GM12878 (cell line): ENCODE data around the gene CIAO2B. TPM values are rescaled to one million over a fixed set of nuclear protein-coding genes. Genes with fewer than 3 reads are reported as not detected.

ENCODE experiments used
- ATAC-seq: fragments of 200-7000 bp; cut with Tn5 transposase; 3 replicates; pipeline ENCODE4 v1.9.1; 2020; ENCODE audit warnings: mild to moderate bottlenecking, moderate library complexity
- BruUV-seq: library from RNA; stranded (reverse); fragments of 400-500 nt; replicated peaks from 2 replicates; lab custom pipeline; 2021; lab: Mats Ljungman, UMichigan
- CTCF ChIA-PET: fragments of 300-600 bp; sonication (Branson Sonifier 250); formaldehyde crosslinking; extraction: SDS; loops from one replicate; lab custom pipeline; 2021; ENCODE audit warnings: inconsistent platforms; lab: Yijun Ruan, JAX
- POLR2A ChIA-PET: fragments of 350-600 bp; formaldehyde crosslinking; extraction: SDS; loops from one replicate; lab custom pipeline; 2021; ENCODE audit warnings: inconsistent platforms; lab: Charles Lee
- RAD21 ChIA-PET: fragments of 300-600 bp; sonication (Branson Sonifier 250); formaldehyde crosslinking; loops from one replicate; lab custom pipeline; 2023; ENCODE audit warnings: antibody characterized with exemption; ENCODE audit not compliant: unreplicated experiment; lab: Charles Lee
- SMC1A ChIA-PET: fragments of 300-600 bp; sonication (Branson Sonifier 250); formaldehyde crosslinking; loops from one replicate; lab custom pipeline; 2023; ENCODE audit not compliant: unreplicated experiment, uncharacterized antibody; lab: Charles Lee
- DNase-seq: peaks from one replicate; pipeline ENCODE4 v3.0.0-alpha.2; 2011; ENCODE audit warnings: low read depth, low spot score
- FAIRE-seq: peaks from 3 replicates; lab custom pipeline; 2011; peaks lifted over from hg19 to GRCh38; lab: Jason Lieb, UNC
- H2AFZ ChIP-seq: 2 replicates; pipeline ENCODE4 v1.6.0; 2011; ENCODE audit warnings: low read depth, low read length, control low read depth; ENCODE audit not compliant: control insufficient read depth
- H3K27ac ChIP-seq: 2 replicates; pipeline ENCODE4 v1.5.1; 2011; ENCODE audit warnings: control low read depth; ENCODE audit not compliant: control insufficient read depth, insufficient read depth
- H3K27me3 ChIP-seq, 2 experiments: replicated peaks in 1 of 2; 2 replicates each; pipeline versions ENCODE4 v1.6.0 to v1.6.1; 2011; ENCODE audit warnings: low read length in 1 of 2; ENCODE audit not compliant: control insufficient read depth in 2 of 2, insufficient read depth in 2 of 2
- H3K36me3 ChIP-seq, 2 experiments: 2 replicates each; pipeline ENCODE4 v1.5.1; 2011; ENCODE audit warnings: low read length in 1 of 2; ENCODE audit not compliant: control insufficient read depth in 2 of 2, insufficient read depth in 2 of 2
- H3K4me1 ChIP-seq: 2 replicates; pipeline ENCODE4 v1.6.1; 2011; ENCODE audit warnings: mild to moderate bottlenecking, low read length, moderate library complexity, mixed read lengths; ENCODE audit not compliant: control insufficient read depth, insufficient read depth
- H3K4me2 ChIP-seq: 2 replicates; pipeline ENCODE4 v1.6.0; 2011; ENCODE audit warnings: control low read depth; ENCODE audit not compliant: control insufficient read depth, insufficient read depth
- H3K4me3 ChIP-seq: fragments of 200-600 bp; sonication (generic); 2 replicates; pipeline ENCODE4 v1.5.1; 2016
- H3K79me2 ChIP-seq: 2 replicates; pipeline ENCODE4 v1.6.0; 2011; ENCODE audit warnings: low read length; ENCODE audit not compliant: control insufficient read depth, insufficient read depth
- H3K9ac ChIP-seq: 2 replicates; pipeline ENCODE4 v1.8.0; 2011; ENCODE audit warnings: low read length, control low read depth, mixed read lengths; ENCODE audit not compliant: control insufficient read depth, insufficient read depth
- H3K9me3 ChIP-seq: replicated peaks from 3 replicates; pipeline ENCODE4 v1.5.1; 2011; ENCODE audit warnings: mild to moderate bottlenecking, low read length; ENCODE audit not compliant: control insufficient read depth, insufficient read depth
- H4K20me1 ChIP-seq: 2 replicates; pipeline ENCODE4 v1.6.0; 2011; ENCODE audit not compliant: control insufficient read depth, insufficient read depth
- CEBPZ ChIP-seq: fragments of 150-350 bp; IDR thresholded peaks from 2 replicates; pipeline ENCODE4 v1.6.1; 2016; ENCODE audit warnings: low read depth, low read length
- FOS ChIP-seq: IDR thresholded peaks from 3 replicates; pipeline ENCODE4 v1.6.1; 2011; ENCODE audit warnings: borderline replicate concordance; ENCODE audit not compliant: insufficient read length; ENCODE audit errors: extremely low read depth
- HSF1 ChIP-seq: fragments of 150-350 bp; IDR thresholded peaks from 2 replicates; pipeline ENCODE4 v1.6.1; 2014; ENCODE audit warnings: mild to moderate bottlenecking, low read depth, low read length
- NFXL1 ChIP-seq: fragments of 450-650 bp; IDR thresholded peaks from 2 replicates; pipeline ENCODE4 v1.6.1; 2017; ENCODE audit warnings: antibody characterized with exemption, mild to moderate bottlenecking, borderline replicate concordance
- RAD21 ChIP-seq: IDR thresholded peaks from 2 replicates; pipeline ENCODE4 v1.6.1; 2011; ENCODE audit warnings: mild to moderate bottlenecking, low read depth, low read length, moderate library complexity; ENCODE audit not compliant: insufficient read depth
- SIN3A ChIP-seq: IDR thresholded peaks from 2 replicates; pipeline ENCODE4 v1.6.1; 2012; ENCODE audit warnings: low read depth, low read length, improper control_type of control experiment
- TCF3 ChIP-seq: IDR thresholded peaks from 2 replicates; pipeline ENCODE4 v1.6.1; 2012; ENCODE audit warnings: low read depth, mild to moderate bottlenecking, low read length, borderline replicate concordance; ENCODE audit not compliant: insufficient read depth
- TCF7 ChIP-seq: IDR thresholded peaks from 2 replicates; pipeline ENCODE4 v1.6.1; 2014; ENCODE audit warnings: antibody characterized with exemption, borderline replicate concordance
- ZBTB11 ChIP-seq: fragments of 450-650 bp; formaldehyde crosslinking; IDR thresholded peaks from 2 replicates; pipeline ENCODE4 v1.5.0; 2022; ENCODE audit warnings: mild to moderate bottlenecking, missing genetic modification characterization
- ZNF592 ChIP-seq: fragments of 450-650 bp; IDR thresholded peaks from 2 replicates; pipeline ENCODE4 v1.6.1; 2017; ENCODE audit warnings: mild to moderate bottlenecking, moderate library complexity
- WGBS: methylation state at CpG from one replicate; pipeline ENCODE4 v1.1.6; 2016; ENCODE audit warnings: low lambda C conversion rate; ENCODE audit not compliant: insufficient replicate concordance, insufficient coverage; ENCODE audit errors: missing lambda C conversion rate; 5-methylcytosine and 5-hydroxymethylcytosine counted together
- in situ Hi-C: fragments of 300-500 bp; cut with MboI; formaldehyde crosslinking; loops from 9 replicates; pipeline ENCODE4 v1.14.3; 2018; ENCODE audit warnings: mixed read lengths
- intact Hi-C: fragments of 100-400 bp; cut with micrococcal nuclease; formaldehyde crosslinking; loops from one replicate; pipeline ENCODE4 v1.14.2; 2022; ENCODE audit not compliant: unreplicated experiment
- polyA plus RNA-seq, 11 experiments: library from polyadenylated mRNA; depleted of rRNA in 4 of 11; unstranded in 6 of 11; stranded (reverse) in 5 of 11; fragments of >200 nt; fragmentation: Nextera tagmentation in 4 of 11; fragmentation: Illumina TruSeq in 1 of 11; extraction: Ambion mirVana in 4 of 11; extraction: Trizol in 1 of 11; gene quantifications; 1 replicate in 1 of 11; 2 replicates in 10 of 11; pipeline versions ENCODE4 v1.2.1 to v1.2.3, GENCODE V29; 2011 to 2016; ENCODE audit warnings: inconsistent platforms in 2 of 11, missing spikeins in 2 of 11, low read depth in 1 of 11
- total RNA-seq, 4 experiments: library from RNA; depleted of rRNA in 3 of 4; stranded (reverse); fragments of >200 nt in 3 of 4; fragmentation: Illumina TruSeq in 1 of 4; extraction: Trizol in 1 of 4; gene quantifications; 2 replicates each; pipeline versions ENCODE4 v1.2.1 to v1.2.3, GENCODE V29; 2013 to 2021

Gene CIAO2B
- total and polyA plus RNA-seq, 10 of the 15 experiments (the other 5 are each of a cell fraction or from before 2014, with no cell fraction given): 76.4 to 241 (median 138) TPM

GRCh38 chr16:66882702-66883101 lies 51.5 kb downstream of the CIAO2B start:
- WGBS: 100% methylated on average over 3 of the region's 3 CpGs
- RAD21 ChIA-PET: interaction anchor here (0.9 to 2.0 kb wide), 3 partner anchors 8 to 15 kb away, joined by 3 to 12 read pairs (median 3); no protein-coding TSS in a partner anchor
- DNase-seq (no peak), ATAC-seq (no peak), FAIRE-seq (no peak)
- H3K27me3 ChIP-seq: no peaks in the 10 kb centered on the region
- H3K79me2 ChIP-seq: peaks cover 11% of the 10 kb centered on the region
- no peak overlapping the region for H3K27ac ChIP-seq
- H3K9ac ChIP-seq: no peak overlapping the region
- no peak overlapping the region for H3K4me3 ChIP-seq
- no peaks in the 10 kb centered on the region for H3K9me3 ChIP-seq
- H3K4me1 ChIP-seq: peaks cover 16% of the 10 kb centered on the region
- no peak overlapping the region for H3K4me2 ChIP-seq
- SMC1A ChIA-PET: interaction anchor here (0.9 to 2.3 kb wide), 4 partner anchors 10 to 76 kb away, joined by 3 to 8 read pairs (median 6); partner anchors contain the start of gene NAE1
- H3K36me3 ChIP-seq: peaks cover 3 to 5% of the 10 kb centered on the region in 2 experiments
- in situ Hi-C loops: no loop called here
- no peaks in the 10 kb centered on the region for H4K20me1 ChIP-seq
- CTCF ChIA-PET: interaction anchor here (0.6 to 5.2 kb wide), 11 partner anchors 8 to 272 kb away, joined by 3 to 34 read pairs (median 6); partner anchors contain the start of gene NAE1
- no peak overlapping the region for H2AFZ ChIP-seq
- POLR2A ChIA-PET: interaction anchor here (0.5 to 1.1 kb wide), 2 partner anchors 8 to 12 kb away, joined by 4 to 5 read pairs; no protein-coding TSS in a partner anchor
- intact Hi-C loops: no loop called here
- no TSS peak for BruUV-seq
- no peak for TF ChIP-seq ZNF592
- TF ChIP-seq CEBPZ: no peak
- no peak for TF ChIP-seq TCF3
- no peak for TF ChIP-seq TCF7
- TF ChIP-seq FOS: no peak
- TF ChIP-seq ZBTB11 (CRISPR knock-in tag): no peak
- no peak for TF ChIP-seq RAD21
- no peak for TF ChIP-seq SIN3A
- no peak for TF ChIP-seq HSF1
- TF ChIP-seq NFXL1: no peak
